ENCODE results near the gene USP9Y.

- no peak for TF ChIP-seq CTCF (conservative IDR thresholded peaks at IDR 0.05; ENCODE audit: low read depth, low read length)
- no peak for TF ChIP-seq EZH2 (IDR thresholded peaks at IDR 0.05; ENCODE audit: borderline replicate concordance, low read depth, low read length, poor library complexity, severe bottlenecking)
These were observed 48.3 kb downstream of the USP9Y start for GRCh38 chrY:12749293-12749692.
